SKM-1 (cell line): Measurements from ENCODE around the gene PGC.

Experiments used
- DNase-seq: peaks from one replicate; lab custom pipeline; 2025; ENCODE audit not compliant: unreplicated experiment; lab: John Stamatoyannopoulos, UW

The PGC gene

GRCh38 chr6:41732591-41733359 is 14.4 kb downstream of the PGC start:
- DNase-seq: no peak

DNA sequence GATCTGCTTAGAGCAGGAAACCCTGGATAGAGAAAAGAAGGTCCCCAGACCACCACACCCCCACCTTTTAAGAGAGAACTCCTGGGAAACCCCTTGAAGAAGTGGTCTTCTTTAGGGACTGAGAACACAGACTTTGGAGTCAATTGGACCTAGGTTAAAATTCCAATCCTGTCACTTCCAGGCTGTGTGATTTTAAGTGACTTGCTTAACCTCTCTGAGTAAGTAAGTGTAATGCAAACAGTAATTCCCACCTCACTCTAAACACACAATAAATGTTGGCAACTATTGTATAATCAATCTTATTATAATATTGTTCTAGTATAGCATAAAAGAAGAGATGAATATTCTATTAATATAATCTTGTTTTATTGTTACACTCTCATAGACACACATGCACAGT is 15.0 kb downstream of the PGC start:
- DNase-seq: no peak

- DNase-seq: no peak
These were observed 15.6 kb downstream of the PGC start for GRCh38 chr6:41731561-41732086.

DNA sequence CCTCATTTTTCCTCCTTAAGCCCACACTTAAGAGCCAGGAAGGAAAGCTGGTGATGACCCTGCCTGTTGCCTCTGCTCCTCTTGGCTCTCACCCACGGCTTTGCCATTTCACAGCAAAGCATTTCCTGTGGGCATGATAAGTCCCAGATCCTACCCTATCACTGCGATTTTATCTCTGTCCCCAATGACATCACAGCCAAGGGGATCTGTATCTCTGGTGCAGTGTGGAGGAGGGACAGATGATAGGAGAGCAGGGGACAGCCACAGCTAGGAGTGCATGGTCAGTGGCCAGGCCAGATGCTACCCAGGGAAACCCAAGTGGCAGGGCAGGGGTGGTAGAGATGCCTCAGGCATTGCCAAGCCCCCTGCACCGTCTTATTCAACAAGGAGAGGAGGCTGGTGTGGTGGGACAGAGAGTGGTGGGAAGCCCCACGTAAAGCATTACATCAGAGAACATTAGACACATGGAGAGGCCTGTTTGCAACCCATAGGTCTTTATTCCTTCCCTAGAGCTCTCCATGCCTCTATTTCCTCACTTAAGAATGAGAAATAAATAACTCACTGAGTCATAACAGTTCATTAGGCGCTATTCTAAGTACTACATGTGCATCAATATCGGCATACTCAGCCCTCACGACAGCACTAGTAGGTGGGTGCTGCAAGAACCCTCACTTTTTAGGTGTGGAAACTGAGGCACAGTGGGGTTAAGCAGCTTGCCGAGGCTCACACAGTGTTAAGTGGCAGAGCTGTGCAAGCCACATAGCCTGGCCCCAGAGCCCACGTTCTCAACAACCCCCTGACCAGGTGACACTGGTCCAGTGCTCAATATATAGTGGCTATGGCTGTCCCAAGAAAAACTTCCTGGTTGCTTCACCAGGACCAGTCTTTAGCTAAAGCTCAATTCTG is 16.4 kb downstream of the PGC start:
- DNase-seq: no peak

DNA sequence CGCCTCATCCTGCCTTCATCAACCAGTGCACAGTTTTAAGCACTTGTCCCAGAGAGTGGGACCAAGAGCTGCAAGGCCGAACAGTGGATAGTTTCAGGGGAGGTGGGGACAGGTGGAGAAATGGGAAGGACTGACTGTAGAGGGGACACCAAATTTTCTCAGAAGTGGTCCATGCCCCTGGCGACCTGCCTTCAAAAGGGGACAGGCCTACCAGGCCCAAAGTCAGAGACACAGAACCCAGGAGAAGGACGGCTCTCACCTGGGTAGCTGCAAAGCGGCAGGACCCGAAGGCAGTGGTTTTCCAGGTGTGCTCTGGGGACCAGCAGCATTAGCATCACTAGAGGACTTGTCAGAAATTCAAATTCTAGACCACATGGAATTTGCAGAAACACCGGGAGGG is 17.6 kb downstream of the PGC start:
- no peak for DNase-seq

DNA sequence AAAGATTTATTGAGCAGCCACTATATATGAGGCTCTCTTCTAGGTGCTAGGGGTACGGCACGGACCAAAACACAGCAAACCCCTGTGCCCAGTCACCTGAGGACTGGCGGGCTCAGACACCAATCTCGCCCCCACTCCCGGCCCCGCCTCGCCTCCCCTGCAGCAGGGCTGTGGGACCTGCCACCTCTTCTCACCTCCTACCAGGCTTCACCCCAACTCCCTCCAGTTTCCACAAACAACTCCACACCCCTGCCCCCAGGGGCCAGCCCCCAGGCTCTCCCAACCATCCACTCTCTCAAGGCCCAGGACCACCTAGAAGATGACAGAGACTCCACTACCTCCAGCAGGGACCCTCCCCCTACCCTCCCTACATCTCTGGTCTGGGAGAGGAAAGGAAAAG is 18.2 kb downstream of the PGC start:
- DNase-seq: no peak

DNA sequence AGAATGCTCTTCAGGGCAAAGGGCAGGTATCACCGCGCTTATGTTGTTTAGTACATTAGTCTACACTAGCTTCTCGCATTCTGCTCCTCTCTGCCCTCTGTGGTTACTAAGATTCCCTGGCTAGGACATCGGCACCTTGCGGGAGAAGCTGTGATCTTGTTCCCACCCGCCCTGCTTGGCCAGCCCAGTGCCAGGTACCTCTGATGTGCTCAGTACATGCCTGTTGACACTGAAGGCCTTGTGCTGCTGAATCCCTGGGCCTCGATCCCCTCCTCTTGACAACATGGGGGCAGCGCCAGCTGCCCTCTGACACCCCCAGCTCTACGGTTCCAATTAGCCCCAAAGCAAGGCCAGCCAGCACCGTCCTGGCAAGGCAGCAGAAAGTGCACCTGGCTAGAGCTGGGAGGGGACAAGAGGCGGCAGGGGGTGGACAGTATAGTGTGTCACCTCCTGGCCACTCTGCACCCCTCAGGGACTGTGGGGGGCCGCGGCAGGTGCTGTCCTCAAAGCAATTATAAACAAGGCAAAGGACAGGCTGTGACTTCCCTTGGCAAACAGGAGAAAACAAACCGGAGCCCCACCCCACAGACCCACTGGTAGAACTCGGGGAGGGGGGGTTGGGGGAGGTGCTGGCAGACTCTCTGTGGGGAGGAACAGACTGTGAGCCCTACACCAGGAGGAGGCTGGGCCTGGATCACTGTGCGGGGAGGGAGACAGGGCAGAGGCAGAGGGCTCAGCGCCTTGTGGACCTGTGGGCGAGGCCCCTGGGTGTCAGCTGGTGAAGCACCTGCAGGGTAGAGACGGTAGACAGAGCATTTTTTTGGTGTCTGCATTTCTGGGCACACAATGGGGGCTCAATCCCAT is 18.9 kb downstream of the PGC start:
- DNase-seq: no peak

- no peak for DNase-seq
These were observed 19.5 kb downstream of the PGC start for GRCh38 chr6:41727705-41728072.

DNA sequence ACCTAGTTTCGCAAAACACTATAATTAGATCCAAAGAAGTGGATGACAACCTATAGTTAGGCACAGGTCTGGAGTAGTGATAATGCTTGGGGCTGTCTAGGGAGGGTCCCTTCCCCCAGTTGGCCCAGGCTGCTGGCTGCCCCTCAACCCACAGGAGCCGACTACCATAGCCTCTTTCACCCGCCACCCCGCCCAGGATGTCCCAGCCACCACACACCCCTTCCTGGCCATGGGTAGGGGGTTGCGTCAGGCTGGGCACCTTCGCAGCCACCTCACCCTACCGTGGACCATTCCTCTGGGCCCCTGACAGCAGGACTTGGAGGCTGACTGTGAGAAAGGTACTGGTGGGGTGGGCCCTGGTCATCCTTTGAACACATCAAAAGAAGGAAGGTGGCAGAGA is 20.3 kb downstream of the PGC start:
- DNase-seq: no peak

DNA sequence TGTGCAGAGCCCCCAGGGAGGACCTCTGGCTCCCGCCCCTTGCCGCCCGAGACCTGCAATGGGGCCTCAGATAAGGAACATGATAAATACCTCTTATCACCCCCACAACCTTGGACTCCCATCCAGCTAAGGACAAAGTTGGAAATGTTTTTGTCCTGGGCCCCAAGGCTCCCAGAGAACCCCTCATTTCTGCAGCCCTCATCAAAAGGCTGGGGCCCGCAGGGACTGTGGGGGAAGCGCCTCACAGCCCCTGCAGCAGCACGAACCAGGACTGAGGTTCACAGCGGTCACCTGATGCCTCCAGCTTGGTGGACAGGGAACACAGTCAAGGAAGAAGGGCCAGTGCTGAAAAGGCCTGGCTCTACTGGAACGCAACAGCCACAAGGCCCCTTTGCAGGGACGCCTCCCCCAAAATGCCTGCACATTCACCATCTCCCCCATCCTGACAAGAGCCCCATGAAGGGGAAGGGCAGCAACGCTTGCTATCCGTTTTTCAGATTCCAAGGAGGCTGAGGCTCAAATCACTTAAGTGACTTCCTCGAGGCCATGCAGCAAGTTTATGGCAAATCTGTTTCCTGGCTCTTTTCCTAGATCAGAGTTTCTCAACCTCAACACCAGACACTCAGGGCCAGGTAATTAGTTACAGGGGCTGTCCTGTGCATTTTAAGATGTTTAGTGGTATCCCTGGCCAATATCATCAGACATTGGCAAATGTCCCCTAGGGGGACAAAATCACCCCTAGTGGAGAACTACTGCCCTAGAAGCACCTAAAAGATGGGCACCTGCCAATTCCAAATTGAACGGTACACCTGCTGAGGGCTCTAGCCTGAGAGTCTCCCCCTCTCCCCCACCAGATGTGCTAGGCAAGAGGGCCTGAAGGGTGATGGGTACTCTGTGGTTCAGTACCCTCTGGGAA is 22.4 kb downstream of the PGC start:
- DNase-seq: no peak

- no peak for DNase-seq
These were observed 23.0 kb downstream of the PGC start for GRCh38 chr6:41724228-41724580.

GRCh38 chr6:41723530-41724227 is 23.5 kb downstream of the PGC start:
- DNase-seq: peak; percentile 98

- no peak for DNase-seq
These were observed 24.1 kb downstream of the PGC start for GRCh38 chr6:41722969-41723529.

GRCh38 chr6:41721414-41721813 is 25.8 kb downstream of the PGC start:
- no peak for DNase-seq

DNA sequence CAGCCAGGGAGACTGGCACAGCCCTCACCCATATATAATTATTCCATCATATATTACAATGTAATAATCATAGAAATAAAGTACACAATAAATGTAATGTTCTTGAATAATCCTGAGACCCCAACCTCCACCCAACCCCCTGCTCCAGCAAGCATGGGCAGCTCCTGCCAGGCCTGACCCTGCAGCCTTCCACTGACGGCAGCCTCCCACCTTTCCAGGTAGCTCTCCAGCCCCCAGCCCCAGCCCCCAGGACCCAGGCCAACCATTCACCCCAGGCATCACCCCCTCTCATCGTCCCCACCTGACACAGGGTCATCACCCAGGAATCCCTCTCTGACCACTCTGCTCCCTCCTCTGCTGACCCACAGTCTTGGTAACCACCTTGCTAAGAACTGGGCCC is 26.4 kb downstream of the PGC start:
- DNase-seq: no peak

- DNase-seq: no peak
These were observed 27.0 kb downstream of the PGC start for GRCh38 chr6:41720262-41720620.

GRCh38 chr6:41719436-41720261 is 27.5 kb downstream of the PGC start:
- no peak for DNase-seq

DNA sequence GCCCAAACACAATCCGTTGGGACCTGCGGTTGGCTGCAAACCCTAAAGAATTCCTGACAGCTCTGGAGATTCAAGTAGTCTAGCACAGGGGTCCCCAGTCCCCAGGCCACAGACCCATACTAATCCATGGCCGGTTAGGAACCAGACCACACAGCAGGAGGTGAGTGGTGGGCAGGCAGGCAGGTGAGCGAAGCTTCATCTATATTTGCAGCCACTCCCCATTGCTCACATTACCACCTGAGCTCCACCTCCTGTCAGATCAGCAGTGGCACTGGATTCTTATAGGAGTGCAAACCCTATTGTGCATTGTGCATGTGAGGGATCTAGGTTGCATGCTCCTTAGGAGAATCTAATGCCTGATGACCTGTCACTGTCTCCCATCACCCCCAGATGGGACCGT is 28.4 kb downstream of the PGC start:
- DNase-seq: no peak

GRCh38 chr6:41717392-41717736 is 29.8 kb downstream of the PGC start:
- DNase-seq: no peak
